ENCODE results near the gene LIPC.

- no peak for TF ChIP-seq CTCF (IDR thresholded peaks at IDR 0.05; ENCODE audit: borderline replicate concordance, extremely low read depth, low read length, poor library complexity, severe bottlenecking)
- TF ChIP-seq EZH2 (IDR thresholded peaks at IDR 0.05; ENCODE audit: borderline replicate concordance, low read depth, low read length, severe bottlenecking), result no peak
These were observed 151.5 kb downstream of the LIPC start for GRCh38 chr15:58583171-58583908.

Data from DND-41 (cell line).